ENCODE measurements around the gene ACTR5. TPM values are rescaled to one million over a fixed set of nuclear protein-coding genes. Genes with fewer than 3 reads are reported as not detected.

ACTR5 gene
- total RNA-seq, 1 experiment from 2014 or later = 22.0 TPM

DNA sequence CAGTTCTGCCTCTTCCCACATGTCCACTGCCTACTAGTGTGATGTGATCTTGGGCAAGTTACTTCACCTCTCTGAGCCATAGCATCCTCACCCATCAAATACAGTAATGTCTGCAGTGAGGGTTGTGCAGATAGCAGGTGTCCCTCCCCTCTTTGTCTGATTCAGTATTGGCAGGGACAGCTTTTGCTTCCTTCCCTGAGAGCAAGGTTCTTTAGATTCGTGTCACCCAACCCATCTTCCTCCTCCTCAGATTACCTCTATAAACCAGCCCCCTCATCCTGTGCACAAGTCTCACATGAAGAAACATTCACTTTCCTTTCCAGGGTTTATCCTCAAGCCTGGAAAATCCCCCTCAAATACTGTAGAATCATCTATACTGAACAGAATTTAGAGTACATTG is 15.4 kb downstream of the ACTR5 start:
- no peak overlapping the region for H2AFZ ChIP-seq (ENCODE audit: low read depth, low read length, poor library complexity, severe bottlenecking)
- H3K4me3 ChIP-seq (replicated peaks in 1 of 2; ENCODE audit: low read depth in 1 of 2, low read length in 2 of 2) = no peak overlapping the region
- ChIA-PET POLR2A (interaction anchor here (1.9 kb wide), 1 partner anchor 16 kb away, joined by 14 read pairs; no protein-coding TSS in a partner anchor), CTCF (no interaction called here), RAD21 (ENCODE audit: low non-redundant PET in 1 of 2, low total read pairs in 2 of 2, uncharacterized antibody in 2 of 2, unreplicated experiment in 2 of 2) (no interaction called here)
- no peaks in the 10 kb centered on the region for H3K9me2 ChIP-seq (ENCODE audit: insufficient read depth)
- ATAC-seq (no peak), DNase-seq (ENCODE audit: low read depth, low spot score) (no peak)
- BruUV-seq (replicated peaks) = no TSS peak
- peak overlapping the region; percentile 78 for H3K4me2 ChIP-seq (ENCODE audit: low read length)
- no peaks in the 10 kb centered on the region for H4K20me1 ChIP-seq (ENCODE audit: insufficient read depth)
- H3K36me3 ChIP-seq (ENCODE audit: control insufficient read depth in 1 of 2, insufficient read depth in 2 of 2, low read length in 2 of 2) = peaks cover 30 to 47% of the 10 kb centered on the region in 2 experiments
- H3K27me3 ChIP-seq (ENCODE audit: insufficient read depth, low read length) = no peaks in the 10 kb centered on the region
- peak overlapping the region; percentile 86 for H3K27ac ChIP-seq (ENCODE audit: low read depth, low read length)
- intact Hi-C loops (cut with micrococcal nuclease) = no loop called here
- no peaks in the 10 kb centered on the region for H3K9me3 ChIP-seq (ENCODE audit: control insufficient read depth in 1 of 2, insufficient read depth in 1 of 2, low read depth in 1 of 2, low read length in 2 of 2)
- TF ChIP-seq, protein P1, sequence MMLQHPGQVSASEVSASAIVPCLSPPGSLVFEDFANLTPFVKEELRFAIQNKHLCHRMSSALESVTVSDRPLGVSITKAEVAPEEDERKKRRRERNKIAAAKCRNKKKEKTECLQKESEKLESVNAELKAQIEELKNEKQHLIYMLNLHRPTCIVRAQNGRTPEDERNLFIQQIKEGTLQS (IDR thresholded peaks at IDR 0.05) = no peak
- TF ChIP-seq CBX3 (IDR thresholded peaks at IDR 0.05; ENCODE audit: low read depth) = no peak
- no peak for TF ChIP-seq EZH2 (IDR thresholded peaks at IDR 0.05)
- TF ChIP-seq TCF7L2 (IDR thresholded peaks at IDR 0.05; ENCODE audit: borderline replicate concordance, extremely low read depth, insufficient read depth, insufficient read length) = no peak
- TF ChIP-seq JUND (IDR thresholded peaks at IDR 0.05) = no peak
- TF ChIP-seq YY1 (IDR thresholded peaks at IDR 0.05; ENCODE audit: extremely low read depth, insufficient replicate concordance, low read depth, low read length) = no peak
- no peak for TF ChIP-seq ZFX (IDR thresholded peaks at IDR 0.05)
- TF ChIP-seq, protein P2, sequence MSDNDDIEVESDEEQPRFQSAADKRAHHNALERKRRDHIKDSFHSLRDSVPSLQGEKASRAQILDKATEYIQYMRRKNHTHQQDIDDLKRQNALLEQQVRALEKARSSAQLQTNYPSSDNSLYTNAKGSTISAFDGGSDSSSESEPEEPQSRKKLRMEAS (IDR thresholded peaks at IDR 0.05) = no peak
- TF ChIP-seq POLR2AphosphoS5 (IDR thresholded peaks at IDR 0.05; ENCODE audit: low read depth, low read length) = no peak
- TF ChIP-seq FOSL1 (IDR thresholded peaks at IDR 0.05; ENCODE audit: low read depth) = no peak
- TF ChIP-seq SRF (IDR thresholded peaks at IDR 0.05; ENCODE audit: low read depth) = no peak
- peaks cover 40 to 58% of the 10 kb centered on the region in 2 experiments for H3K4me1 ChIP-seq (ENCODE audit: control insufficient read depth in 1 of 2, insufficient read depth in 2 of 2, low read length in 2 of 2)
- H3K9ac ChIP-seq (ENCODE audit: low read length) = no peak overlapping the region
- no peaks in the 10 kb centered on the region for H3K79me2 ChIP-seq (ENCODE audit: insufficient read depth, low read length)

Data from HCT116 (cell line).